OCI-LY3 (cell line): ENCODE results near the gene ECHDC1.

ENCODE experiments used
- CTCF ChIP-seq: fragments of 200-600, 300-600 bp; sonication (generic); IDR thresholded peaks from 2 replicates; pipeline ENCODE4 v1.5.1; 2014; ENCODE audit warnings: antibody characterized with exemption, low read length, low read depth
- EZH2phosphoT487 ChIP-seq: fragments of 200-600 bp; shearing (Covaris generic); IDR thresholded peaks from 2 replicates; pipeline ENCODE4 v1.6.1; 2018; ENCODE audit warnings: antibody characterized with exemption, mixed run types, low read depth

DNA sequence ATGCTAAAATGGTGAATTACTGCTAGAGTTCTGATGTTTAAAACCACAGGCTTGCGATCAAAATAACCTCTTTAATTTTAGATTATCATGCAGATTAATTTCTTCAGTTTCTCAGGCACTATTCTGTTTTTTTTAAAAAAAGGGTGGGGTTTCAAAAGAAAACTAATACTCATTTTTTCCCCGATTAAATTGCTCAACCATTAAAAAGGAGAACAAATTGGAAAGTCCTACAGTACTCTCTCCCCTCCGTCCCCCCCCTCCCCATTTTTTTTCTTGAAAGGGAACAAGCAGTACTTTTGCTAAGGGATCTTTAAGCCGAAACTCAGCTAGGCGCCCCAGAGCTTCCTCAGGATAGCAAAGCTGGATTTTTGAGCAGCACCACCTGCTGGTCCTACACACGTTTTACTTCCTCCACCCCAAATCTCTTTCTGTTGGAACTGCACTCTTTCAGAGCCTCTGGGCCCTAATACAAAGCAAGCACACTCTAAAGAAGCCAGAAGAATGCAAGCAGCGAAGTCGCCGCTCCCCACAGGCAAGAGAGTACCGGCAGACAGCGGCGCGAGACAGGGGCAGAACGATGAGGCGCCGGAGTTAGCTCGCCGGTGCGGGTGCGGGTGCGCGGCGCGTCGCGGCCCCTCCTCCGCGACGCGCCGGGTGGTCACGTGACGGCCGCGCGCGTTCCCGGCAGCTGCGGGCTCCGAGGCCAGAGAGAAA lies 77.1 kb downstream of the ECHDC1 start, which contains the start of gene RNF146:
- TF ChIP-seq CTCF (peak; percentile 72), EZH2phosphoT487 (no peak)
